ENCODE data around the gene MS4A10. TPM values are rescaled to one million over a fixed set of nuclear protein-coding genes. Genes with fewer than 3 reads are reported as not detected.

Gene MS4A10
- total RNA-seq, 3 donors from 2014 or later: 1.2 TPM; not detected in 2

DNA sequence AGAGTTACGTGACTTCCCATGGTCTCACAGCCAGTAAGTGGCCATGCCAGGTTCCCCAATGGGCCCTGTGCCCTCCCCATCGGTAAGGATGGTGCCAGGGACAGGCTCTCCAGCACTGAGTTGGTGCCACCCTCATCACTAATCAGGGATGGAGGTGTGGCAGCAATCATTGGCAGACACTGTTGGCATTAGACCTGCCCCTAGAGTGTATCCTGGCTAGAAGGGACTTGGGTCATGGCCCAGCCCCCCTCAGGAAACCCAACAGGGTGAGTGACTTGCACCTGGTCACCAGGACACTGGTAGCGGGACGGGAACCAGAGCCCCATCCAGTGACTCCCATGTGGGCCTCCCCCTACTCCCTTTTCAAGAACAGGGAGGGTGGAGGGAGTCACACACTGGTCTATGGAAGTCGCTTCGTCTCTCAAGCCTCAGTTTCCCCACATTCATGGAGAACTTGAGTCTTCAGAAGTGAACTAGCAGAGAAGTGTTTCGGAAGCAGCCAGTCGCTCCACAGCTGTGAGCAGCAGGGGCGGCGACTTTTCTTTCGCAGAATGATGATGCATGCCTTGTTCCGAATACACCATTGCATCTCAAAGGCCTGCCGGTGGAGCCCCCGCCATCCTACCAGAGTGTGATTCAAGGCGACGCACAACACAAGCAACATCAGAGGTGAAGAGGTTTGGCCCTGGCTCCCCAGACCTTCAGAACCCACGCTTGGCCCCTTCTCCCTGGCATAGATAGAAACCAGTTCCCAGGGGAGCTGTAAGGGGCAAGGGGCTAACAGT lies 12.9 kb downstream of the MS4A10 start:
- H3K36me3 ChIP-seq (ENCODE audit: low read depth): no peaks in the 10 kb centered on the region
- H3K4me1 ChIP-seq (ENCODE audit: low read depth): no peaks in the 10 kb centered on the region
- no peak overlapping the region for H3K4me3 ChIP-seq
- DNase-seq: no peak
- intact Hi-C loops (cut with DNase I, micrococcal nuclease): no loop called here
- ATAC-seq: no peak
- TF ChIP-seq, protein P1, sequence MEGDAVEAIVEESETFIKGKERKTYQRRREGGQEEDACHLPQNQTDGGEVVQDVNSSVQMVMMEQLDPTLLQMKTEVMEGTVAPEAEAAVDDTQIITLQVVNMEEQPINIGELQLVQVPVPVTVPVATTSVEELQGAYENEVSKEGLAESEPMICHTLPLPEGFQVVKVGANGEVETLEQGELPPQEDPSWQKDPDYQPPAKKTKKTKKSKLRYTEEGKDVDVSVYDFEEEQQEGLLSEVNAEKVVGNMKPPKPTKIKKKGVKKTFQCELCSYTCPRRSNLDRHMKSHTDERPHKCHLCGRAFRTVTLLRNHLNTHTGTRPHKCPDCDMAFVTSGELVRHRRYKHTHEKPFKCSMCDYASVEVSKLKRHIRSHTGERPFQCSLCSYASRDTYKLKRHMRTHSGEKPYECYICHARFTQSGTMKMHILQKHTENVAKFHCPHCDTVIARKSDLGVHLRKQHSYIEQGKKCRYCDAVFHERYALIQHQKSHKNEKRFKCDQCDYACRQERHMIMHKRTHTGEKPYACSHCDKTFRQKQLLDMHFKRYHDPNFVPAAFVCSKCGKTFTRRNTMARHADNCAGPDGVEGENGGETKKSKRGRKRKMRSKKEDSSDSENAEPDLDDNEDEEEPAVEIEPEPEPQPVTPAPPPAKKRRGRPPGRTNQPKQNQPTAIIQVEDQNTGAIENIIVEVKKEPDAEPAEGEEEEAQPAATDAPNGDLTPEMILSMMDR (IDR thresholded peaks at IDR 0.05): no peak
- no peaks in the 10 kb centered on the region for H3K9me3 ChIP-seq

DNA sequence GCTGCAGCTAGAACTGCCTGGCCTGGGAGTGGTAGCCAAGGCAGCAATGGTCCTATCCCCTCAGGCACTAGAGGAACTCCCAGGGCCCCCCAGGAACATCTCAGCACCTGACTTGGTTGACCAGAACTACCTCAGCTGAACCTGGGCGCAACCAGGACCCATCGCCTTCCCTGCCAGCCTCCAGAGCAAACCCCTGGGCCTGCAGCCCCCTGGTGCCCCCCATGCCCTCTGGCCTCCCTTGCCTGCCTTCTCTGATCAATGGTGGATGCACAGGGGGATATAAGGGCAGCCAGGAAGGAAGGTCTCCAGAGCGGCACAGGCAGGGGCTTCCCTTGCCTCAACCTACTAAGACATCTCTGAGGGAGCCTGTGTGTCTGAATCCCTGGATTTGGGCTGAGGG lies 13.5 kb downstream of the MS4A10 start:
- ATAC-seq (no peak), DNase-seq (no peak)
- H3K9me3 ChIP-seq: no peaks in the 10 kb centered on the region
- no peaks in the 10 kb centered on the region for H3K36me3 ChIP-seq (ENCODE audit: low read depth)
- no peaks in the 10 kb centered on the region for H3K4me1 ChIP-seq (ENCODE audit: low read depth)
- intact Hi-C loops (cut with DNase I, micrococcal nuclease): no loop called here
- TF ChIP-seq, protein P1 (IDR thresholded peaks at IDR 0.05): no peak
- H3K4me3 ChIP-seq: no peak overlapping the region

DNA sequence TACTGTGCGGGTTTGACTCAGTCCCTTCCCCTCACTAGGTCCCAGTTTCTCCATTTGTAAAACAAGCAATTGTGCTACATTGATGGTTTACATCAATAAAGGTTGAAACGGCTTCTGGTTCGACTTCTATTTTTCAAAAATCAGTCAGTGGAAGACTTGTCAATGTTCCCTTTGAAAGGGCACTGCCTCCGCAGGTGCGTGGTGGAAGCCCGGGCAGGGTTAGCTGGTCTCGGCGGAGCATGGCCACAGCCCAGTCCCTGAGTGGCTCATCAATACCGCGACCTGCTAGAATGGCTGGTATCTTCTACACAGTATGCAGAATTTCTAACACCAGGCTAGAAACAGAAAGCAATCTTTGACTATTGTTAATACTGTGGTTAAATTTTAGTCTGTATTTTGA lies 16.1 kb downstream of the MS4A10 start:
- H3K4me3 ChIP-seq: no peak overlapping the region
- no peaks in the 10 kb centered on the region for H3K4me1 ChIP-seq (ENCODE audit: low read depth)
- H3K36me3 ChIP-seq (ENCODE audit: low read depth): no peaks in the 10 kb centered on the region
- ATAC-seq (no peak), DNase-seq (no peak)
- intact Hi-C loops (cut with DNase I, micrococcal nuclease): no loop called here
- no peaks in the 10 kb centered on the region for H3K9me3 ChIP-seq
- TF ChIP-seq, protein P1 (IDR thresholded peaks at IDR 0.05): no peak

DNA sequence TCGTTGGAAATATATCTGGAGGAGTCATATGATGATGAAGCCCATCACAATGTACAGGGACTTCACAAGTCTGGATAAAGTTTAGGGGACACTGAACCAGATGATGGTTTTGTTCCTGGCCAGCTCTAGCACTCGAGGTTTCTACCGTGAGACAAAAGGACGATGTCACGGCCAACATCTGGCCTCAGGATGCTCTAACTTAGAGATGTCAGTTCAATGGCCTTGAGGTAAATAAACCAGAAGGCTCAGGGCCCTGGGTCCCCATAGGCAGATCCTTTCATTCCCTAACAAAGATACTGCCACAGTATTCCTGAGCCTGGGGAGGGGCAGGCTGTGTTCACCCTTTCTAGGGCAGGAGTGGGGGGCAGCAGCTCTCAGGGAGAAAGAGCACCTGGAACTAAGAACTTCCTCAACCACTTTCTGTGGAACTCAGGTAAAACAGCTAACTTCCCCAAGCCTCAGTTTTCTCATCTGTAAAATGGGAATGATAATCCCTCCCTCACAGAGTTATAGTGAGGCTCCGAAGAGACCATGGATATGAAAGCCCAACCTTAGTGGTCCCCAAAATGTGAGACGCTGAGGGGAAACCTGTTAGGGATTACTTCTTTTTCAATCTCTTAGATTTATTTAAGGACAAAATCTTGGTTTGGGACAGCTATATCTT lies 18.3 kb downstream of the MS4A10 start:
- H3K36me3 ChIP-seq (ENCODE audit: low read depth): no peaks in the 10 kb centered on the region
- H3K4me3 ChIP-seq: no peak overlapping the region
- intact Hi-C loops (cut with DNase I, micrococcal nuclease): no loop called here
- no peaks in the 10 kb centered on the region for H3K9me3 ChIP-seq
- no peaks in the 10 kb centered on the region for H3K4me1 ChIP-seq (ENCODE audit: low read depth)
- no peak for ATAC-seq
- no peak for DNase-seq
- TF ChIP-seq, protein P1 (IDR thresholded peaks at IDR 0.05): no peak

DNA sequence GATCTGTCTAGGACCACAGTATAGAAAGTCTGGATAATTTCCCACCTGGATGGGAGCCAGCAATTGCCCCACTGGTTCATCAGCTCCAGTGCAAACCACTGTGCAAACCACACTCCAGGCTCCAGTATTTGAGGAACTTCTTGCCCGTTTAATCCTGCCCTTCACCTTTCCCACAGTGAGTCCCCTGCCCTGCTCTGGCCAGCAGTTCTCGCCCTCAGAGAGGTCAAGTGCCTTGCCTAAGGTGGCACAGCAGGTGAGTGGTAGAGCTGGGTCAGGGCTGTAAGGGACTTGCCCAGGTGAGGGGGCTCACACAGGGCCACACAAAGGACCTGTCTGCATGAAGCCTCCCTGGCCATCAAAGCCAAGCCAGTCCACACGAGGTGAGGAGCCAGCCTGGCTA lies 24.1 kb downstream of the MS4A10 start:
- TF ChIP-seq, protein P1 (IDR thresholded peaks at IDR 0.05): no peak
- Histone ChIP-seq H3K4me1 (ENCODE audit: low read depth) (peaks cover 3% of the 10 kb centered on the region), H3K9me3 (no peaks in the 10 kb centered on the region), H3K36me3 (ENCODE audit: low read depth) (no peaks in the 10 kb centered on the region), H3K4me3 (no peak overlapping the region)
- ATAC-seq (no peak), DNase-seq (no peak)
- intact Hi-C loops (cut with DNase I, micrococcal nuclease): no loop called here
